Fibroblast of mammary gland (primary cell): ENCODE measurements around the gene TBC1D14.

Experiments used
- DNase-seq: peaks from one replicate; pipeline ENCODE4 v3.0.0-alpha.2; 2010; ENCODE audit warnings: low read depth
- H3K4me3 ChIP-seq: 2 replicates; pipeline ENCODE4 v1.5.1; 2011; ENCODE audit warnings: low read depth, mild to moderate bottlenecking, low read length, moderate library complexity; ENCODE audit not compliant: control insufficient read depth
- TF ChIP-seq, protein P1 (sequence below): conservative IDR thresholded peaks from 2 replicates; pipeline ENCODE4 v1.5.1; 2011; ENCODE audit warnings: low read depth, low read length, inconsistent platforms; ENCODE audit not compliant: control insufficient read depth, insufficient read depth

TBC1D14 gene

DNA sequence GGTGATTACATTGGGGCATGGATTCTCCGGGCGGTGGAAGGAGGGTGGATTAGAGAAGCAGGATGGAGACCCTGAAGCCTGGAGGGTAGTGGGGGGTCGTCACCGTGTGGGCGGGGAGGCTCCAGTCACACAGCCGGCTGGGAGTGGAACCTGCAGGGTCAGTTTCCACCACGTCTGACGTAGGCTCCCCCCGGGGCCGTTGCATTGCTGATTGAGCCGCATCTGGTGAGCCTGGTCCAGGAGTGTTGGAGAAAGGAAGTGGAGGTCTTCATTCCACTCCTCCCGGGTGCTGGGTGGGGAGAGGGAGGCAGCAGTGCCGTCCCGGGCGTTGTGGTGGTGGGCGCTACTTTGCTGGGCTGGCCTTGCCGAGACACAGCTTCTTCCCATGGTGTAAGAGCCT is 28.1 kb downstream of the TBC1D14 start:
- TF ChIP-seq, protein P1, sequence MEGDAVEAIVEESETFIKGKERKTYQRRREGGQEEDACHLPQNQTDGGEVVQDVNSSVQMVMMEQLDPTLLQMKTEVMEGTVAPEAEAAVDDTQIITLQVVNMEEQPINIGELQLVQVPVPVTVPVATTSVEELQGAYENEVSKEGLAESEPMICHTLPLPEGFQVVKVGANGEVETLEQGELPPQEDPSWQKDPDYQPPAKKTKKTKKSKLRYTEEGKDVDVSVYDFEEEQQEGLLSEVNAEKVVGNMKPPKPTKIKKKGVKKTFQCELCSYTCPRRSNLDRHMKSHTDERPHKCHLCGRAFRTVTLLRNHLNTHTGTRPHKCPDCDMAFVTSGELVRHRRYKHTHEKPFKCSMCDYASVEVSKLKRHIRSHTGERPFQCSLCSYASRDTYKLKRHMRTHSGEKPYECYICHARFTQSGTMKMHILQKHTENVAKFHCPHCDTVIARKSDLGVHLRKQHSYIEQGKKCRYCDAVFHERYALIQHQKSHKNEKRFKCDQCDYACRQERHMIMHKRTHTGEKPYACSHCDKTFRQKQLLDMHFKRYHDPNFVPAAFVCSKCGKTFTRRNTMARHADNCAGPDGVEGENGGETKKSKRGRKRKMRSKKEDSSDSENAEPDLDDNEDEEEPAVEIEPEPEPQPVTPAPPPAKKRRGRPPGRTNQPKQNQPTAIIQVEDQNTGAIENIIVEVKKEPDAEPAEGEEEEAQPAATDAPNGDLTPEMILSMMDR: no peak
- H3K4me3 ChIP-seq: no peak overlapping the region
- DNase-seq: no peak

DNA sequence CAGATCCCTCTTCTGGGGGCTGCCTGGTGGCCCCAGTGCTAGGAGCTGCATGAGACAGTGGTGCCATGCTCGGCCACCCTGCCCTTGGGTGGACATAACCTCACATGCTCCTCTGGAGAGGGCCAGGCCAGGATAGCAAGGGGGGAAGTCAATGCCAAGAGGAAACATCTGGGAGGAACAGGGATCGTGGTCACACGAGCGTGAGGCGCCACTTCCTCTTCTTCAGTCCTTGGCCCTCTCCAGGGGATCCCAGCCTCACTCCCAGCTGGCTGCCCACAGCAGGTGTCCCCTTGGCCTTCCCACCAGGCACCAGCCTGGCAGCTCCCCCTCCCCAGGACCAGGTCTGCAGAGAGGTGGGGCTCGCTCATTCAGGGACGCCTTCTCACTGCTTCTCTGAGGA is 28.6 kb downstream of the TBC1D14 start:
- DNase-seq: peak; percentile 14
- TF ChIP-seq, protein P1: no peak
- H3K4me3 ChIP-seq: no peak overlapping the region

DNA sequence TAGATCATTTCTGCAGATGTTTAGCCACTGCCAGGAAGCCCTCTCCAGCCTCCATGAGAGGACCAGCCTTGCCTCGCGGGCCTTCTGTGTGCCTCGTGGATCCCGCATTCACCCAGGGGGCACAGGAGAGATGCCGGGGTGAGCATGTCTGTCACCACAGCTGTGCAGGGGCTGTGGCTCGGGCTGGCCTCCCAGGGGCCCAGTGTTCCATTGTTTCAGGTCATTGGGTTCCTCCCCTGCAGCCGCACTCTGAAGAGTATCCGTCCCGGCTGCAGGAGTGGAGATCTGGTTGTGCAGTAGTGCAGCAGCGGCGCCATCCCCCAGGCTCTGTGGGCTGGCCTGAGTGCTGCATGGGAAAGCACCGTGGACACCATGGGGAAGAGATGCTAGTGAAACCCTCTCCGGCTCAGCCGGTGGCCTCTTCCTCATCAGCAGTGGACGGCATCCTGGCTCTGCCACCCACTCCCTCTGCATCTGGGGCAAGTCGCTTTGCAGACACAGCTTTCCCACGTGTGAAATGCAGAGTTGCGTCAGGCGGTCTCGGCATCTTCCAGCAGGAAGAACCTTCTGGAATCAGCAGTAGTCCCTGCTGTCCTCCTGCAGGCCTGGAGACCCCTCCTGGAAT is 29.1 kb downstream of the TBC1D14 start:
- TF ChIP-seq, protein P1: no peak
- DNase-seq: no peak
- no peak overlapping the region for H3K4me3 ChIP-seq

DNA sequence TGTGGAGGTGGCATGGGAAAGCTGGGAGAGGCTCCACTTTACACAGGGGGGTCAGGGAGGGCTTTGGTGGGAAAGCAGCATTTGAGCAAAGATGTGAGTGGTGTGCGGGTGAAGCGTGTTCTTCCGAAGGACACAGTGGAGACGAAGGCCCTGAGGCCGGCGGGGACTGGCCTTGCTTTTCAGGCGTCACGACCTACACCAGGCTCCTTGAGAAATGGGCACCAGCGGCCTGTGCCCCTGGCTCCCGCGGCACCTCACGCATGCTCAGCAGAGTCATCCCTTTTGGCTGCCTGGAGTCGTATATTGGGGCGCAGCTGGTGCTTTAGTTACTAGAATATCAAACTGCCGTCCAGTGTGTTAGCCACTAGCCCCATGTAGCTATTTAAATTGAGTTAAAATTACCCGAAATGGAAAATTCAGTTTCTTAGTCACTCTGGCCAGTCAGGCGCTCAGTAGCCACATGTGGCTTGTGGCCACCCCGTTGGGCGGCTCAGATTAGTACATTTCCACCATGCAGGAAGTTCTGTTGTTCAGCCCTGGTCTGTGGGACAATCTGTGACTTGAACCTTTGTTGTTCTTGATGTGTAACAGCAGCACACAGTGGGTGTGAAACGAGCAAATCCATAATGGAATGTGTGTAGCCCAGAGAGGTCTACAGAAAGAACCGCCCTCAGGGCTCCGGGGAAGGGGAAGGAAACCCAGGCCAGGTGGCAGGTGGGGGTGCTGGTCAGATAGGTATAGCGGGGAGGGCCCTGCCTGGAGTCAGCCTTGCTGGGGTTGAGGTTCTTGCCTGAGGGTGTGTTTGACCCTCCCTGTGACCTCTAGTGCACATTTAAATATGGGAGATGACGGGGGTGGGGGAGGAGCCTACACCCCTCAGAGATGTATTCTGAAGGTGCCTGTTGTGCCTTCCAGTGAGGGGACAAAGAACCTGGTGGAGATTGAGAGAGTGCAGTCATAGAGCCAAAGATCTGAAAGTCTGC is 30.4 kb downstream of the TBC1D14 start:
- no peak overlapping the region for H3K4me3 ChIP-seq
- DNase-seq: no peak
- TF ChIP-seq, protein P1: no peak

DNA sequence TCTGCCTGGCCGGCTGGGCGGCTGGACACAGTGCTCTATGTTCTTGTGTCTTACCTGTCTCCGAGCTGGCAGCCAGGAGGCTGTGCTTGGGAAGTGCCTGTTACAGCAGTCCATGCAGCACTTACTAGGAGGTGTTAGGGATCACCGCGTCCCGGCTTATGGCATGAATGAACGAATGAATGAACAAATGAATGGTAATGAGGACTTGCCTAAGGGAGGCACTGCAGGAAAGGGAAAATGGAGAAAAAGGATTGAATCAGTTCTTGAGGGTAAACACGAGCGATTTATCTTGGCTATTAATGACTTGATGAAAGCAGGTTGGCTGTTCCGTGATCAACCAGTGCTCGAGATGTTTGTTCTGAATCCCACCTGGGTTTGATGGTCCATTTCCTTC is 31.1 kb downstream of the TBC1D14 start:
- no peak for DNase-seq
- no peak overlapping the region for H3K4me3 ChIP-seq
- TF ChIP-seq, protein P1: no peak

DNA sequence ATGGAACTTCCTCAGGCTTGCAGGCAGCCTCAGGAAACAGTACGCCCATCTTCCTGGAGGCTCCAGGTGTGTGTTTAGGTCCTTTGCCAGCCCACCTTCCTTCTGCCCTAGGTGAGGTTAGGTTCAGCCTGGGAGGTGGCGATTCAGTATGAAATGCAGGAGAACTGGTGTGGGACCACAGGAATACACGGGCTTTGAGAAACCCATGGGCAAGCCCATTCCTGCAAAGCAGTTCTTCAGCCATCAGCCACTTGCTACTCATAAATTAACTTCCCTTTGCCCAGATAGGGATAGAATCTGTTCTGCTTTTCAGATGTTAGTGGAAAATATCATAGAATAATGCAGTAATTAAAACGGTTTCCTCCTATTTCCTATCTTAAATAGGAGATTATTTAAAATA is 32.2 kb downstream of the TBC1D14 start:
- no peak overlapping the region for H3K4me3 ChIP-seq
- DNase-seq: no peak
- TF ChIP-seq, protein P1: no peak
